Natural killer cell (primary cell): Measurements from ENCODE around the gene ASAP3. TPM values are rescaled to one million over a fixed set of nuclear protein-coding genes. Genes with fewer than 3 reads are reported as not detected.
A peak's percentile ranks its signal among the peaks of the same experiment; 100 is the strongest.
"Not testable (repeated sequence)": the region's sequence is repeated elsewhere in the genome, so short reads cannot be mapped to it uniquely, and the experiment has no call there.

Experiments used
- ATAC-seq, 3 donors: fragments of 150-1000 bp in 2 of 3; fragments of 200-7000 bp in 1 of 3; cut with Tn5 transposase; 1 replicate in 1 of 3; 2 replicates in 2 of 3; pipeline ENCODE4 v1.10.0; 2021; ENCODE audit warnings: mild to moderate bottlenecking in 2 of 3, moderate library complexity in 2 of 3
- DNase-seq, 2 donors: peaks; one replicate each; pipeline versions ENCODE4 v3.0.0 to v3.0.0-alpha.2; 2013 to 2021; ENCODE audit warnings: mixed read lengths in 1 of 2
- H3K27ac ChIP-seq: one replicate; pipeline ENCODE4 v1.5.1; 2013; ENCODE audit warnings: mild to moderate bottlenecking, low read length
- H3K27me3 ChIP-seq: one replicate; pipeline ENCODE4 v1.6.1; 2013; ENCODE audit warnings: low read length; ENCODE audit not compliant: control insufficient read depth, insufficient read depth
- H3K36me3 ChIP-seq: one replicate; pipeline ENCODE4 v1.6.1; 2013; ENCODE audit warnings: low read length; ENCODE audit not compliant: control insufficient read depth, insufficient read depth
- H3K4me1 ChIP-seq: one replicate; pipeline ENCODE4 v1.6.1; 2013; ENCODE audit warnings: low read length; ENCODE audit not compliant: control insufficient read depth, insufficient read depth
- H3K4me3 ChIP-seq: one replicate; pipeline ENCODE4 v1.5.1; 2013; ENCODE audit warnings: low read length
- H3K9me3 ChIP-seq: one replicate; pipeline ENCODE4 v1.6.1; 2013; ENCODE audit warnings: low read length; ENCODE audit not compliant: control insufficient read depth, insufficient read depth
- H3K27ac Mint-ChIP-seq, 2 donors: one replicate each; pipeline ENCODE4 v1.8.0; 2022; ENCODE audit warnings: mild to moderate bottlenecking in 2 of 2, mixed read lengths in 2 of 2, moderate library complexity in 1 of 2
- H3K27me3 Mint-ChIP-seq, 2 donors: one replicate each; pipeline ENCODE4 v1.8.0; 2022; ENCODE audit warnings: low read depth in 2 of 2, mixed read lengths in 2 of 2
- H3K36me3 Mint-ChIP-seq: one replicate; pipeline ENCODE4 v1.8.0; 2022; ENCODE audit warnings: mixed read lengths
- H3K4me1 Mint-ChIP-seq, 2 donors: one replicate each; pipeline ENCODE4 v1.8.0; 2022; ENCODE audit warnings: mixed read lengths in 2 of 2
- H3K4me3 Mint-ChIP-seq: one replicate; pipeline ENCODE4 v1.8.0; 2022; ENCODE audit warnings: mild to moderate bottlenecking, moderate library complexity, mixed read lengths
- H3K9me3 Mint-ChIP-seq, 2 donors: one replicate each; pipeline ENCODE4 v1.8.0; 2022; ENCODE audit warnings: mixed read lengths in 2 of 2
- CTCF ChIP-seq: fragments of 200-600 bp; IDR thresholded peaks from one replicate; pipeline ENCODE4 v1.8.0; 2022; ENCODE audit warnings: antibody characterized with exemption
- WGBS: methylation state at CpG from one replicate; pipeline ENCODE4 v1.1.7; 2013; ENCODE audit warnings: missing lambda C conversion rate; ENCODE audit not compliant: insufficient coverage; 5-methylcytosine and 5-hydroxymethylcytosine counted together
- intact Hi-C: fragments of 100-400 bp; cut with micrococcal nuclease; formaldehyde crosslinking; loops from one replicate; pipeline ENCODE4 v1.14.2; 2022
- total RNA-seq, 4 donors: library from RNA; stranded (reverse); fragments of 120-200 nt in 1 of 4; gene quantifications; one replicate each; pipeline versions ENCODE4 v1.2.3 to v1.2.4, GENCODE V29; 2013 to 2022

The ASAP3 gene
- total RNA-seq, 3 donors from 2014 or later (not counting 1 experiment from before 2014, with no cell fraction given), result 0.25 to 0.70 (median 0.59) TPM

- no peaks in the 10 kb centered on the region for H3K9me3 Mint-ChIP-seq
- no peaks in the 10 kb centered on the region for H3K4me1 Mint-ChIP-seq
- no peaks in the 10 kb centered on the region for H3K36me3 ChIP-seq
- no peak for TF ChIP-seq CTCF
- no peak overlapping the region for H3K27ac Mint-ChIP-seq
- DNase-seq, result no peak
- H3K36me3 Mint-ChIP-seq, result no peaks in the 10 kb centered on the region
- H3K4me3 ChIP-seq, result no peak overlapping the region
- no peak for ATAC-seq
- 22% methylated on average over 1 of the region's 2 CpGs for WGBS
- no peak overlapping the region for H3K4me3 Mint-ChIP-seq
- no peaks in the 10 kb centered on the region for H3K9me3 ChIP-seq
- no peaks in the 10 kb centered on the region for H3K27me3 ChIP-seq
- peaks cover 7% of the 10 kb centered on the region for H3K4me1 ChIP-seq
- no peak overlapping the region for H3K27ac ChIP-seq
- no peaks in the 10 kb centered on the region for H3K27me3 Mint-ChIP-seq
- intact Hi-C loops, result no loop called here
These were observed 16.5 kb upstream of the ASAP3 start for GRCh38 chr1:23500466-23500865.

GRCh38 chr1:23497777-23498439 lies 13.9 kb upstream of the ASAP3 start:
- Histone ChIP-seq H3K36me3 (no peaks in the 10 kb centered on the region), H3K27me3 (no peaks in the 10 kb centered on the region), H3K27ac (no peak overlapping the region), H3K9me3 (no peaks in the 10 kb centered on the region), H3K4me3 (no peak overlapping the region), H3K4me1 (peaks cover 7% of the 10 kb centered on the region)
- no peaks in the 10 kb centered on the region for H3K27me3 Mint-ChIP-seq
- H3K9me3 Mint-ChIP-seq, result no peaks in the 10 kb centered on the region
- WGBS, result 90% methylated on average over 2 of the region's 3 CpGs
- intact Hi-C loops, result loop anchor here (1.0 to 5.0 kb wide), 2 partner anchors 41 to 139 kb away; no protein-coding TSS in a partner anchor
- ATAC-seq, result no peak
- TF ChIP-seq CTCF, result no peak
- H3K36me3 Mint-ChIP-seq, result no peaks in the 10 kb centered on the region
- peak overlapping the region in 1 of 2 donors; percentile 29 for H3K27ac Mint-ChIP-seq
- H3K4me1 Mint-ChIP-seq, result no peaks in the 10 kb centered on the region
- no peak for DNase-seq
- H3K4me3 Mint-ChIP-seq, result no peak overlapping the region

GRCh38 chr1:23496490-23497181 lies 12.7 kb upstream of the ASAP3 start:
- Histone ChIP-seq H3K27ac (no peak overlapping the region), H3K4me1 (peaks cover 7% of the 10 kb centered on the region), H3K27me3 (no peaks in the 10 kb centered on the region), H3K9me3 (no peaks in the 10 kb centered on the region), H3K36me3 (no peaks in the 10 kb centered on the region), H3K4me3 (no peak overlapping the region)
- Mint-ChIP-seq H3K27me3 (peaks cover 4 to 10% of the 10 kb centered on the region in 2 donors), H3K4me3 (no peak overlapping the region), H3K27ac (no peak overlapping the region), H3K4me1 (no peaks in the 10 kb centered on the region), H3K9me3 (no peaks in the 10 kb centered on the region), H3K36me3 (no peaks in the 10 kb centered on the region)
- no peak for DNase-seq
- 73% methylated on average over 7 of the region's 7 CpGs for WGBS
- ATAC-seq, result peak in 1 of 3 donors; percentile 15
- TF ChIP-seq CTCF, result no peak
- intact Hi-C loops, result loop anchor here (1.0 to 5.0 kb wide), 2 partner anchors 43 to 141 kb away; no protein-coding TSS in a partner anchor

GRCh38 chr1:23494836-23495235 lies 10.9 kb upstream of the ASAP3 start:
- not testable (repeated sequence) for H3K27ac Mint-ChIP-seq, H3K4me1 ChIP-seq, H3K27ac ChIP-seq, H3K36me3 Mint-ChIP-seq, H3K4me3 ChIP-seq, H3K4me1 Mint-ChIP-seq, ATAC-seq, H3K9me3 ChIP-seq, H3K4me3 Mint-ChIP-seq, H3K36me3 ChIP-seq, H3K9me3 Mint-ChIP-seq, DNase-seq, H3K27me3 ChIP-seq
- 83% methylated on average over 5 of the region's 6 CpGs for WGBS
- intact Hi-C loops, result loop anchor here (5.0 kb wide), 1 partner anchor 142 kb away; no protein-coding TSS in a partner anchor
- H3K27me3 Mint-ChIP-seq, result peaks cover 12 to 23% of the 10 kb centered on the region in 2 donors

- H3K27me3 ChIP-seq, H3K36me3 ChIP-seq, DNase-seq, H3K9me3 ChIP-seq, H3K27ac ChIP-seq, H3K36me3 Mint-ChIP-seq, intact Hi-C loops, H3K4me3 ChIP-seq, H3K9me3 Mint-ChIP-seq, H3K4me1 ChIP-seq, H3K27ac Mint-ChIP-seq, ATAC-seq, H3K4me1 Mint-ChIP-seq, H3K4me3 Mint-ChIP-seq: not testable (repeated sequence)
- 86% methylated on average over 6 of the region's 6 CpGs for WGBS
- H3K27me3 Mint-ChIP-seq, result peaks cover 18 to 30% of the 10 kb centered on the region in 2 donors
These were observed 8.8 kb upstream of the ASAP3 start for GRCh38 chr1:23492776-23493175.
